Breast epithelium (tissue), 3 donors: ENCODE measurements around the gene DLX4.

Experiments used
- CTCF ChIP-seq, 3 donors: fragments of 450-650 bp; IDR thresholded peaks; one replicate each; pipeline ENCODE4 v1.5.1; 2016 to 2017; ENCODE audit warnings: antibody characterized with exemption in 3 of 3, mild to moderate bottlenecking in 3 of 3, moderate library complexity in 3 of 3
- POLR2A ChIP-seq: fragments of 450-650 bp; IDR thresholded peaks from one replicate; pipeline ENCODE4 v1.6.1; 2016; ENCODE audit warnings: antibody characterized with exemption, mild to moderate bottlenecking, moderate library complexity
- POLR2AphosphoS5 ChIP-seq, 3 donors: sonication (generic); formaldehyde crosslinking; IDR thresholded peaks; one replicate each; pipeline ENCODE4 v1.6.1; 2017; ENCODE audit warnings: antibody characterized with exemption in 3 of 3

- no peak for TF ChIP-seq POLR2A
- TF ChIP-seq POLR2AphosphoS5 (IDR thresholded peaks at IDR 0.05): no peak
- TF ChIP-seq CTCF (IDR thresholded peaks at IDR 0.05): no peak
Observed at GRCh38 chr17:49987290-49987585, 18.2 kb downstream of the DLX4 start.
